Urothelium cell line (cell line): Measurements from ENCODE around the gene ABHD17B.

Experiments
- DNase-seq: peaks from one replicate; pipeline ENCODE4 v3.0.0; 2011; ENCODE audit warnings: low spot score, mixed read lengths
- FAIRE-seq: peaks from 2 replicates; lab custom pipeline; 2011; peaks lifted over from hg19 to GRCh38; lab: Jason Lieb, UNC

ABHD17B gene

DNA sequence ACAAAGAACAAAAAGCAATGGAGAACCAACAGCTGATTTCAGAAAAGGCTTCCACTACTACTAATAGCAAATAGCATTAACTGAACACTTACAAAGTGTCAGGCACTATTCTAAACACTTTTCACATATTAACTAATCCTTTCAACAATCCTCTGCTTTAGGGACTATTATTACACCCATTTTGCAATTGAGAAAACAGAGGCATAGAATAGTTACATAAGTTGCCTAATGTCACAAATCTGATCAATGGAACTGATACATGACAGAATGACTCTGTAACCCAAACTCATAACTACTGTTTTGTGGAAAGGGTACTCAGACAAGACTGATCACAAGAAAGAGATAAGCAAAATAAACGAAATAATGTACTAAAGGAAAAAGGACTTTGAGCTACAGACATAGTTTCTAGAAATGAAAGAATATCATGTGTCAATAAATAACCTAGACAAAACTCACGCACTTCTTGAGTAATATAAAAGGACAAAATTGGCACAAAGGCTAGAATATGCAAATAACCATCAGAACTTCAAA is 31.3 kb downstream of the ABHD17B start:
- no peak for FAIRE-seq
- no peak for DNase-seq

DNA sequence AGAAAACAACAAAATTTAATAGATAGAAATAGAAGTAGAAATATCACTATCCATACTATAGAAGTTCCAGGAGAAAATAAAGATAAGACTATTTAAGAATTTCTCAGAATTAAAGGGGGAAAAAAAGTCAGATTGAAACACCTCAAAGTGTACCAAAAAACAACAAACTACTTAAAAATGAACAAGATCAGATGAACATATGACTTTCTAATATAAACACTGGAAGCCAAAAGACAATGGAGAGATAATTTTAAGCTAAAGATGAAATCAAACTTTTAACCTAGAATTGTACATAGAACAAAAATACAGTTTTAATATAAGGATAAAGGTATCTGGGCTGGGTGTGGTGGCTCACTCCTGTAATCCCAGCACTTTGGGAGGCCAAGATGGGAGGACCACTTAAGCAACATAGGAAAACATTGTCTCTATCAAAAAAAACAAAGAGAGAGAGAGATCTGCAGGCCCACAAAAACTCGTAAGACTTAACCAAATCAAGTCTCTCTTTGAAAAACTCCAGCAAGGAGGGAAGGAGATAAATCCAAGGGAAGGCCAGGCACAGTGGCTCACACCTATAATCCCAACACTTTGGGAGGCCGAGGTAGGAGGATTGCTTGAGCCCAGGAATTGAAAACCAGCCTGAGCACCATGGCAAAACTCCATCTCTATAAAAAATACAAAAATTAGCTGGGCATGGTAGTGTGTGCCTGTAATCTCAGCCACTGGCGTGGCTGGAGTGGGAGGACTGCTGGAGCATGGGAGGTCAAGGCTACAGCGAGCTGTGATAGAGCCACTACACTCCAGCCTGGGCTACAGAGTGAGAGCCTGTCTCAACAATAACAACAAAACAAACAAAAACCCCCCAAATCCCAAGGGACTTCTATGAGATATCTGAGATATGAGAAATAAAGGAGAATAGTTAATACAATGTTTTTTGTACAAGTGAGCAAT is 32.4 kb downstream of the ABHD17B start:
- FAIRE-seq = no peak
- no peak for DNase-seq

DNA sequence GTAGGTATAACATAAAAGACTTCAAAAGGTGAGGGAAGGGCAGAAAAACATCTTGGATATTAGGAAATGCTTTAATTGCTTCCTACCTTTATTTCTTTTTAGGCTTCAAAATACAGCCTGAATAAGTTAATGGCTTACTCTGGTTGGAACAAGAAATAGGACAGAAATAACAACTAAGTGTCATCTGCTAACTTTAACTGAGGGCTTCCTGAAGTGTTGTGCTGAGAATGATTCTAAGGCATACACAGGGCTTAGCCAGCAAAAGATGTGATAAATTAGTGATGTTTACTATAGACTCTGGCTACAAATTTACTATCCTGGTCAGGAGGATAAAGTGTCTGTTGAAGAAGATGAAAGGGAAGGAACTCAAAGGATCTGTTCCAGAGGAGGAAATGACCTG is 34.2 kb downstream of the ABHD17B start:
- DNase-seq (no peak), FAIRE-seq (no peak)

DNA sequence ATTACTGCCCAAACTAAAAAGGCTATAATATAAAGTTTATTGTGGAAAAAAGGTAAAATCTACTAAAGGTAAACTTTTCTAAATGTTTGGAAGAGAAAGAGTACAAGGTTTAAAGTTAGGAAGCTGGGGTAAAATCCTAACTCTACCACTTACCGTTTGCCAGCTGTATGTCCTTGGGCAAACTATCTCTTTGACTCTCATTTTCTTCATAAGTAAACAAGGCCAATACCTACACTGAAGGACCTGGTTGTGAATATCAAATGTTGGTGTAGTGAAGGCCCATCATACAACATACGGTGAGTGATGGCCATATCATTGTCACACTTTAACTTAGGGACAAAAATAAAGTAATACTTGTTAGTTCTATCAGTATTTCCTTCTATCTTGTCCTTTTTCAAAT is 34.9 kb downstream of the ABHD17B start:
- DNase-seq (no peak), FAIRE-seq (no peak)

DNA sequence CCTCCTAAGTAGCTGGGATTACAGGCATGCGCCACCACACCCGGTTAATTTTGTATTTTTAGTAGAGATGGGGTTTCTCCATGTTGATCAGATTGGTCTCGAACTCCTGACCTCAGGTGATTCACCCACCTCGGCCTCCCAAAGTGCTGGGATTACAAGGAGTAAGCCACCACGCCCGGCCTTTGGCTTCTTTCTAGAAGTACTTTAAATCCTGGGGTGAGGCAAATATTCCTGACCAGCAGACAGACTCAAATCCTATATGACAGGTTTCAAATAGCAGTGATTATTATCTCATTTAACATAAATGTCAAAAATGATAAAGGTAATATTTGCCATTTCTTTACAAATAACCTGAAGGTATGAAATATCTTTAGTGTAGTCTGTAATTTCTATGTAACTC is 35.6 kb downstream of the ABHD17B start:
- no peak for DNase-seq
- no peak for FAIRE-seq

DNA sequence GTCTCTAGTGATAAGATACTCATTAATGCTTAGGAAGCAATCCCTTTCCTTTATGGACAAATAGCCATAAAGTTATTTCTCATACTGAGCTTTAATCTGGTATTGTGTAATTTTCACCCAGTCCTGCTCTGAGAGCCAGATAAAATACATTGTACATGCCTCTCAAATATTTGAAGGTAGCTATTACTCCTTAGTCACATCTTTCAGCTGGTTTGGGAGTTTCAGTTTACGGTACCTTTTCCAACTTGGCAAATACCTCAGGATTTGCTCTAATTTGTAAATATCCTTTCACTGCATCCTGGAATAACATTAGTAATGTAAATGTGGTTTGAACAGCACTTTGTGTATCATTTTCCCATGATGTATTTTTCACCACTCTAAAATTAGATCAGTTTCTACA is 47.4 kb downstream of the ABHD17B start:
- no peak for DNase-seq
- FAIRE-seq = no peak

DNA sequence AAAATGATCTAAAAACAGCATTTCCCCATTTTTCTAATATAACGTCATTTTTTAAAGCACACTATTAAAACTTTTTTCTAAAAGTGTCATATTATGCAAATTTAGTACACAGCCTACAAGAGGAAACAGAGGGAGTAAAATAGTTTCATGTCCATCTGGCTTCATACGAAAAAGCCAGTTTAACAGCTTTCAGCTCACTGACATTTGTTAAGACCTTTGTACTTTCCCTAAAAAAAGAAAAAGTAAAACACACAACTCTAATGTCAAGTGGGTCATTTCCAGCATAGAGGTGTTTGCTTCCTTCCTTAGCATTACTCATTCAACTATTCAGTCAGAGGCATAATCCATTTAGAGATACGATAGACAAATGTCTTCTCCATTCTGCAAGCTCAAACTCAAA is 49.4 kb downstream of the ABHD17B start:
- DNase-seq (no peak), FAIRE-seq (no peak)

DNA sequence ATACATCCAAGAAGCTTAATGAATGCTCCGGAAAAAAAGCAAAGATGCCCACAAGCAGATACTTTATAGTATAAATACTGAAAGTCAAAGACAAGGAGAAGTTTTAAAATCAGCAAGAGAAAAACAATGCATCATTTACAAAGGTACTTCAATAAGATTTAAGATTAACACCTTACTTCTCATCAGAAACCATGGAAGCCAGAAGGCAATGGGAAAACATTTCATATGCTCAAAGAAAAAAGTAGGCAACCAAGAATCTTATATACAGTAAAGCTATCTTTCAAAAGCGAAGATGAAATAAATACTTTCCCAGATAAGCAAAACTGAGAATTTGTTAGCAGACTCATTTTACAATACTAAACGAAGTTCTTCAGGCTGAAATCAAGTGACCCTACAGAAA is 51.1 kb downstream of the ABHD17B start:
- FAIRE-seq (no peak), DNase-seq (no peak)

DNA sequence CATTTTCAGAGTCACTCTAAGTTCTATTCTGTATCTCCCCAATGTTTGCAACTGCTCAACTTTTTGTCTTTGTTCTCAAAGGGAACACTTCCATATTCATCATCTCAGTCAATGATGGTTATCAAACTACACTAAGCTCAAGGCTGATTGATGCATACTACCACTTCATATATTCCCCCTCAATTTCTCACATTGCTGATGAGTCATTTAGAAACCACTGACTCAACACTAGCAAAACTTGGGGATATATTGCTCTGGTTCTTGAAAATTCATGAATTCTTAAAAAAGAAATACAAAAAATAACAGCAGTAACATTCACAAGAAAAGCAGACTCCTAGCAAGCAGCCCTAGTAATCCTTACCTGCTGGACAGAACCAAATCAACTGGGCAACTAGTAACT is 52.2 kb downstream of the ABHD17B start:
- FAIRE-seq (no peak), DNase-seq (no peak)

DNA sequence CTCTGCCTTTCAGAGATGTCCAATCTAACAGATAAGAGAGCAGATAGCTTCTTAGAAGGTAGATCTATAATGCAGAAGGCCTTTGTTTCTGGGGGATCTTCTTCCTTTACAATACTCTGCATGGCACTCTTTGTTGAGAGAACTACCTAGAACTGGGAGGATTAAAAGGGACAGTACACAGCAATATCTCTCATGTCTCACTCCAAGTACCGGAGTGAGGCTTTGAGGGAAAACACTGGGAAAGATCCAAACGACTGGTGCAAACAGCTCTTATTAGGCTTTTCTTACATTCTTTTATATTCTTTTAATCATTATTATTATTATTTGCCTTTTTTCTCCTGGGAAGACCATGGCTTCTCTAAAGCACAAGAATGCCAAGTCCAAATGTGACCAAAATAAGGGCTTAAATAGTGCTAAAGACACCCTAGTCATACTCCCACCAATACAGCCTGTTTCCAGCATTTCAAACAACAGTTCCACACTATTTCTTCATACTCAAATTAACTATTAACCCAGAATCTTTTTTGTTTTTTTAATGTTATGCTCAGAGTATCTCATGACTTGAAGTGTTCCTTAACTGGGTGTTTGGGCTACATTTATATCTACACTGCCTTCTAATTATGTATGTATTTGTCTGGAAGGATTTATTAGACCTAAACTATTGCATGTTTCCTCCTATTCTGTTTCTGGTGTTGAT is 52.7 kb downstream of the ABHD17B start:
- DNase-seq (no peak), FAIRE-seq (no peak)

DNA sequence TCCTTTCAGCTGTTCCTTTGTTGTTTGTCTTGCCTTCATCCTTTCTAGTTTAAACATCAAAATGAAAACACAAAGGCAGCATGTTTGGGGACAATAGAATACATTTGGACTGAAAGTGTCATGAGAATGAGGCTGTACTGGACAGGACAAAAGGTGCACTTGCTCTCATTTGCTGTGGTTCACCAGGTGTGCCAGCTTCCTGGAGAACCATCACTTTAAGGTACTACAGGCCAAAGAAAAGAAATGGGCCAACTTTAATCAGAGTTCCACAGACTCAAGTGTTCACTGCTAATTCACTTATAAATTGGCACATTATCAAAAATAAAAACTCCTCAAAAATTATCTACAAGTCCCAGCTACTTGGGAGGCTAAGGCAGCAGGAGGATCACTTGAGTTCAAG is 53.8 kb downstream of the ABHD17B start:
- FAIRE-seq = no peak

DNA sequence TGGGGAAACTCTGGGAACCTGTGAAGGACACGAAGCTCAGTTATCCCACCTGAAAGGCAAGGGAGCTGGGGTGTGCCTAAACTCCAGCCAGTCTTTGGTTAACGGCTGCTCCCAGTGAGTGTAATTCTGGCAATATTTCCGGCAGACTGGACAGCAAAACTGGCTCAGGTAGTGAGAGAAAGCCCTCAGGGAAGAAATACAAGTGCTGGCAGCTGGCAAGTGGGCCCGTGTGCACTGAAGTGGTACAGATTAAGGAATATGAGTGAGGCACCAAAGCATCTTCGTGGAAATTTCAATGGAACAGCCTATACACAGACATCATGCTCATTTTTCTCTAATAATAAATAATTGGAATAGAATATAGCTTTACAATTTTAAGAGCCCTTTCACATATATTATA is 56.2 kb downstream of the ABHD17B start:
- DNase-seq = no peak

More for the DNA sequence above, 53.8 kb downstream of the ABHD17B start:
- no peak for DNase-seq

DNA sequence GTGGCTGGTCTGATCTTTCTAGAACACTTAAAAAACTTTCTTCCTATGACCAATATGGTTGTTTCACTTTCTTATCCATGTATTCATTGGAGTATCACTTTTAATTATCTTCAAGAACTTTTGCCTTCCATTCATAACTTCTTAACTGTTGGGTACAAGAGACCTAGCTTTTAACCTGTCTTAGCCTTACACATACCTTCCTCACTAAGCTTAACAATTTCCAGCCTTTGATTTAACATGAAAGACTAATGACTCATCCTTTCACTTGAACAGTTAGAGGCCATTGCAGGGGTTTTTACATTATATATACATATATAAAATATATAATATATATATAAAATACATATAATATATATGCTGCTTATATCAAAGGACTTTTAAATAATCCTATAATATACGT is 57.9 kb downstream of the ABHD17B start:
- FAIRE-seq (no peak), DNase-seq (no peak)

More for the DNA sequence above, 56.2 kb downstream of the ABHD17B start:
- no peak for FAIRE-seq

DNA sequence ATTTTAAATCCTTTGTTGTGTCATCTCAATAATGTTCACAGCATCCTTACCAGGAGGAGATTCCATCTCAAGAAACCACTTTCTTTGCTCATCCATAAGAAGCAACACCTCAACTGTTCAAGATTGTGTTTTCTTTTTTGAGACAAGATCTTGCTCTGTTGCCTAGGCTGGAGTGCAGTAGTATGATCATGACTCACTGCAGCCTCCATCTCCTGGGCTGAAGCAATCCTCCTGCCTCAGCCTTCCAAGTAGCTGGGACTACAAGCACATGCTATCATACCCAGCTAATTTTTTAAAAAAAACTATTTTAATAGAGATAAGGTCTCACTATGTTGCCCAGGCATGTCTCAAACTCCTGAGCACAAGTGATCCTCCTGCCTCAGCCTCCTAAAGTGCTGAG is 60.0 kb downstream of the ABHD17B start:
- no peak for FAIRE-seq
- no peak for DNase-seq

DNA sequence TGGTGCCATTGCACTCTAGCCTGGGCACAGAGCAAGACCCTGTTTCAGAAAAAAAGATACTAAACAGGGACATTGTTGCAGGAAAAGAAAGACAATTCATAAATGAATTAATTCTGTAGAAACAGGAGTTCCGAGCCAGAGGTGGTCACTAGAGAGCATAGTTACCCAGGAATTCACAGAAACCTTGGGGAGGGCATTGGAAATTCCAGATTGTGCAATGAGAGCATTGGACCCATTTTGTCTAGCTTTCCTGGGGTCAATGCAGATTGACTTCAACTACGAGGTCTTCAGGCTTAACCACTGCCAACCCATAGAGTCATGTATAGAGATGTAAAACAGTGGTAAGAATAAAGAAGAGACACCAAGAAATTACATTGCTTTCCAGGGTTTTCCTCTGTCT is 63.1 kb downstream of the ABHD17B start:
- DNase-seq (no peak), FAIRE-seq (no peak)

DNA sequence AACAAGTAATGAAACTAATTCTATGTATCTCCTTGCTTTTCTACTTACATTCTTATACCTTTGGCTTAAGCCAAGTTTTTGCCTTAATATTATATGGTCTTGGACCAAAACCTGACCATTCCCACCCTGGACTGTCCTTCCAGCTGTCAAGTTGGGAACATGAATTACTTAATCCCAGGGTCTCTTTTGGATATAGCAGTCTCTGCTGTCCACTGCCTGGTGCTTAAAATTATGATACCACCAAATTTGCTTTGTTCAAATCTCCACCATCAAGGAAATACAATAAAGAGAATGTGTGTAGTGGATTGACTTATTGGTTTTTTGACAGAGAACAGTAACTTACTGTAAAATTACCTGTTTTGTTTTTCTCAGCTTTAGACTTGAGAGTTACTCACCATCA is 66.2 kb downstream of the ABHD17B start:
- DNase-seq = no peak
- no peak for FAIRE-seq

DNA sequence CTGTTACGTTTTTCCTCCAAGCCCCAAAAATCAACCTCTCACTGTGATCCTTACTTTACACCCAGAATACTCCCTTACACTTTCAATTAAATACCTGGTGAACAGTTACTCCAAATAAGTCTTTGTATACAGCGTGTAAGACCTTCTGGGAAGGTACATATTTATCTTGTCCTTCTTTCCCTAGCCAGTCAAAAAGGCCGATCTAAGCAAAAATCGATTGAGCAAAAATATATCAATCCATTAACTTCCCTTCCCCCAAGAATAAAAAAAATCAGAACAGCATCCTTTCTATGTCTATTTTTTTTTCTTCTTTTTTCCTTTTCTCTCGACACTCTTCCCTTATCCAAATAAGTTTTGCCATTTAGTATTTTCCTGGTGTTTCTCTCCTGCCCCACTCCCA is 71.3 kb downstream of the ABHD17B start:
- FAIRE-seq = no peak
- no peak for DNase-seq

DNA sequence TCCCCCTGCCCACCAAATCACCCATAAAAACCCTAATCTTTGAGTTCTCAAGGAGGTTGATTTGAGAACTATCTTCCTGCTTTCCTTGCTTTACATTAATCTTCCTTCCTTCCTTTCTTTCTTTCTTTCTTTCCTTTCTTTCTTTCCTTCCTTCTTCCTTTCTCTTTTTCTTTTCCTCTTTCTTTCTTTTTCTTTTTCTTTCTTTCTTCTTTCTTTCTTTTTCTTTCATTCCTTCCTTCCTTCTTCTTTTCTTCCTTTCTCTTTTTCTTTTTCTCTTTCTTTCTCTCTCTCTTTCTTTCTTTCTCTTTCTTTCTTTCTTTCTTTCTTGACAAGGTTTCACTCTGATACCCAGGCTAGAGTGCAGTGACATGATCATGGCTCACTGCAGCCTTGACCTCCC is 75.4 kb downstream of the ABHD17B start:
- no peak for FAIRE-seq

DNA sequence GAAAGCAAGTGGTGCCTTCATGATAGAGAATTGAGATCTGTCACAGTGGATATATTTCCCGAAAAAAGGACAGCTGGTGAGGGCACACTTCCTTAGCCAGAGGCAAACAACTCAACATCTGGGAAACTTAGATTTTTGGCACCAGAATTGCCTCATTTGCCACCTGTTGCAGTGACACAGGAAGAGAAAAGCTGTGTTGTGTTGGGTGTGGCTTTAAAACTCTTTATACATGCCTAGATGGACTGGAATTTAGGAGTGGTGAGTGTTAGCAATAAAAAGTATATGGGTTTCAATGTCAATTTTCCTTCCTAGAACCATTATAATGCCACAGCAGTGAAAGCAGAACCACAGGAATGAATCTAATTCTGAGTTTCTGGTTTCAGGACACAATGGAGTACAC is 80.1 kb downstream of the ABHD17B start:
- DNase-seq (no peak), FAIRE-seq (no peak)

More for the DNA sequence above, 75.4 kb downstream of the ABHD17B start:
- no peak for DNase-seq

DNA sequence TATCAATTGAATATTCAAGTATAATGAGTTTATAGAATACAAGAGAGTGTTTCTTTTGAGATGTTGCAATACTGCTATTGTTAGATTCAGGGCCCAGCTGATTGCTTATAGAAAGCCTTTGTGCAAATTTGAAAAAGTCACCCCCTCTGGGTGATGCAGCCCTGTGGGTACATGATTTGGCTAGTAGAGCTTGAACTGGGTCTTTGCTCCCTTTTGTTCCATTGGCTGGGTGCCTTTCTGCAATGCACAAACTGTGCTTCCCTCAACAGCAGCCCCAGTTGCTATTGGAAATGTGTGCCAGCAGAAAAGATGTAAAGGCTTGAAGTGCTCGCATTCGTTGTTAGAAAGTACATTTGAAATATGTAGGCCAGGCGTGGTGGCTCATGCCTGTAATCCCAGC is 80.8 kb downstream of the ABHD17B start:
- DNase-seq (no peak), FAIRE-seq (no peak)

DNA sequence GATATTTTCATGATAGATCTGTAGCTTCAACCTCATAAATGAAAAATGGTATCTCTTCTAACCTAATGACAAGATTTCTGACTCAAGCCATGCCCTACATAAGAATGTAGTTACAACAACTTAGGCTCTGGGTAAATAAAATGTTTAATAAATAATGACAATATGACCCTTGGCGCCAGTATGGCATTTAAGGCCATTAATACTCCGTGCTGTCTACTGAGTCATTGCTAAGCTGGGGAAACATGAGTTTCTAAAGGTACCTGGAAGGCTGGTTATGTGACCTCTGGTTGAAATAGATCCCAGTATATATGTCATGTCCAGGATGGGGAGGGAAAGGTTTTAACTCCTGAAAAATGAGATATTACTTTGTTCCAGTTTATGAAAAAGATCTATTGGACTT is 84.7 kb downstream of the ABHD17B start:
- FAIRE-seq = no peak
- no peak for DNase-seq

DNA sequence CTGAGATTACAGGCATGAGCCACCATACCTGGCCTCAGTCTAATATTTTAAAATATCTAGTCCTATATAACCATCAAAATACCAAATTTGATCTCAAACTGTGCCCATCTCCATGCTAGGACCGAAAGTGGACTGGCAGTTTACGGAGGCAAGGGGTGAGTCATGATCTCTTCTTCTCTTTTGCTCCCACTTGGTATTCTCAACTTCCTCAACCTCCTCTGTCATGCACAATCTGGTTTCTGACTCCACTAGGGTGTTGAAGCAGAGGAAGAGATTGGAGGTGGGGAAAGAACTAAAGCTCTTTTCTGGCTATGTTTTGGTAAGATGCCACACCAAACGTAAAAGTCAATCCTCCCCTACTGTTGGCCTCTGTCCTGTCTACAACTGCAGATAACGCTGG is 86.7 kb downstream of the ABHD17B start:
- FAIRE-seq (no peak), DNase-seq (no peak)
